GM19099 (cell line): ENCODE results near the gene SCNN1B.

ENCODE experiments used
- POLR2A ChIP-seq: IDR thresholded peaks from 3 replicates; pipeline ENCODE4 v1.6.1; 2011; ENCODE audit warnings: low read depth; ENCODE audit not compliant: insufficient read length; ENCODE audit errors: extremely low read depth

SCNN1B gene

GRCh38 chr16:23330161-23330560 lies 28.1 kb downstream of the SCNN1B start:
- TF ChIP-seq POLR2A, result no peak

GRCh38 chr16:23330583-23331249 lies 28.6 kb downstream of the SCNN1B start:
- no peak for TF ChIP-seq POLR2A

- TF ChIP-seq POLR2A, result no peak
Measured at GRCh38 chr16:23333034-23333579, 31.0 kb downstream of the SCNN1B start.

GRCh38 chr16:23333831-23334456 lies 31.8 kb downstream of the SCNN1B start:
- TF ChIP-seq POLR2A, result no peak

GRCh38 chr16:23334457-23334853 lies 32.4 kb downstream of the SCNN1B start:
- no peak for TF ChIP-seq POLR2A

- no peak for TF ChIP-seq POLR2A
Measured at GRCh38 chr16:23334950-23335349, 32.8 kb downstream of the SCNN1B start.

GRCh38 chr16:23337836-23338550 lies 35.9 kb downstream of the SCNN1B start:
- no peak for TF ChIP-seq POLR2A

- TF ChIP-seq POLR2A, result no peak
Measured at GRCh38 chr16:23339787-23340186, 37.7 kb downstream of the SCNN1B start.

- no peak for TF ChIP-seq POLR2A
Measured at GRCh38 chr16:23342083-23342640, 40.1 kb downstream of the SCNN1B start.

- TF ChIP-seq POLR2A, result no peak
Measured at GRCh38 chr16:23343643-23344612, 41.8 kb downstream of the SCNN1B start.

- no peak for TF ChIP-seq POLR2A
Measured at GRCh38 chr16:23345237-23345636, 43.1 kb downstream of the SCNN1B start.

GRCh38 chr16:23348579-23349469 lies 46.7 kb downstream of the SCNN1B start:
- no peak for TF ChIP-seq POLR2A

GRCh38 chr16:23351360-23351759 lies 49.3 kb downstream of the SCNN1B start:
- no peak for TF ChIP-seq POLR2A

GRCh38 chr16:23353440-23353839 lies 51.3 kb downstream of the SCNN1B start:
- TF ChIP-seq POLR2A, result no peak

- TF ChIP-seq POLR2A, result no peak
Measured at GRCh38 chr16:23354246-23354645, 52.1 kb downstream of the SCNN1B start.
